Activated T-helper 1 cell treated with anti-CD3 and anti-CD28 coated beads, Interleukin-12 subunit alpha, Interleukin-12 subunit beta, Interleukin-2, Interleukin-4 antibody, amounts not matched to agents 30 ng/mL and 10 ng/mL and 1 ng/mL, durations not matched to agents 14 hours and 24 hours and 36 hours (primary cell): Measurements from ENCODE around the gene KLF3. TPM values are rescaled to one million over a fixed set of nuclear protein-coding genes. Genes with fewer than 3 reads are reported as not detected.
A peak's percentile ranks its signal among the peaks of the same experiment; 100 is the strongest.
"Not testable (repeated sequence)": the region's sequence is repeated elsewhere in the genome, so short reads cannot be mapped to it uniquely, and the experiment has no call there.

ENCODE experiments used
- DNase-seq: peaks from one replicate; pipeline ENCODE4 v3.0.0; 2021; ENCODE audit warnings: low spot score
- H3K27ac Mint-ChIP-seq: one replicate; pipeline ENCODE4 v1.8.0; 2021; ENCODE audit warnings: mild to moderate bottlenecking, mixed read lengths
- H3K27me3 Mint-ChIP-seq: one replicate; pipeline ENCODE4 v1.8.0; 2022; ENCODE audit warnings: mild to moderate bottlenecking, moderate library complexity, mixed read lengths; ENCODE audit not compliant: insufficient read depth
- H3K36me3 Mint-ChIP-seq: one replicate; pipeline ENCODE4 v1.8.0; 2021; ENCODE audit warnings: low read depth, mixed read lengths
- H3K4me1 Mint-ChIP-seq: one replicate; pipeline ENCODE4 v1.8.0; 2021; ENCODE audit warnings: low read depth, mixed read lengths
- H3K4me3 Mint-ChIP-seq: one replicate; pipeline ENCODE4 v1.8.0; 2021; ENCODE audit warnings: mild to moderate bottlenecking, moderate library complexity, mixed read lengths
- H3K9me3 Mint-ChIP-seq: one replicate; pipeline ENCODE4 v1.8.0; 2021; ENCODE audit warnings: mixed read lengths
- intact Hi-C: fragments of 100-400 bp; cut with micrococcal nuclease; formaldehyde crosslinking; loops from one replicate; pipeline ENCODE4 v1.15.1; 2024
- total RNA-seq: library from RNA; stranded (reverse); gene quantifications from 2 replicates; pipeline ENCODE4 v1.2.3, GENCODE V29; 2022

Gene KLF3
- total RNA-seq, 1 donor from 2014 or later: 1.8 TPM

GRCh38 chr4:38626901-38627444 lies 37.0 kb upstream of the KLF3 start:
- H3K27me3 Mint-ChIP-seq, DNase-seq, H3K36me3 Mint-ChIP-seq, intact Hi-C loops, H3K9me3 Mint-ChIP-seq, H3K4me1 Mint-ChIP-seq, H3K27ac Mint-ChIP-seq, H3K4me3 Mint-ChIP-seq: not testable (repeated sequence)

- Mint-ChIP-seq H3K27ac (no peak overlapping the region), H3K9me3 (no peaks in the 10 kb centered on the region), H3K36me3 (no peaks in the 10 kb centered on the region), H3K4me3 (no peak overlapping the region), H3K27me3 (peaks cover 5% of the 10 kb centered on the region), H3K4me1 (no peaks in the 10 kb centered on the region)
- intact Hi-C loops: no loop called here
- DNase-seq: no peak
Observed at GRCh38 chr4:38630519-38630918, 33.5 kb upstream of the KLF3 start.

- H3K4me3 Mint-ChIP-seq: no peak overlapping the region
- peaks cover 7% of the 10 kb centered on the region for H3K27me3 Mint-ChIP-seq
- H3K9me3 Mint-ChIP-seq: no peaks in the 10 kb centered on the region
- DNase-seq: no peak
- no peaks in the 10 kb centered on the region for H3K4me1 Mint-ChIP-seq
- H3K27ac Mint-ChIP-seq: no peak overlapping the region
- intact Hi-C loops: no loop called here
- no peaks in the 10 kb centered on the region for H3K36me3 Mint-ChIP-seq
Observed at GRCh38 chr4:38634047-38634759, 29.8 kb upstream of the KLF3 start.

GRCh38 chr4:38639242-38639641 lies 24.8 kb upstream of the KLF3 start:
- Mint-ChIP-seq H3K36me3 (no peaks in the 10 kb centered on the region), H3K9me3 (no peaks in the 10 kb centered on the region), H3K27me3 (peaks cover 22% of the 10 kb centered on the region), H3K4me1 (no peaks in the 10 kb centered on the region), H3K4me3 (no peak overlapping the region), H3K27ac (no peak overlapping the region)
- DNase-seq: no peak
- intact Hi-C loops: no loop called here

- Mint-ChIP-seq H3K27me3 (peaks cover 27% of the 10 kb centered on the region), H3K4me1 (no peaks in the 10 kb centered on the region), H3K36me3 (no peaks in the 10 kb centered on the region), H3K9me3 (no peaks in the 10 kb centered on the region), H3K4me3 (no peak overlapping the region), H3K27ac (no peak overlapping the region)
- DNase-seq: no peak
- intact Hi-C loops: no loop called here
Observed at GRCh38 chr4:38641811-38642210, 22.2 kb upstream of the KLF3 start.

GRCh38 chr4:38644201-38644600 lies 19.8 kb upstream of the KLF3 start:
- Mint-ChIP-seq H3K4me3 (no peak overlapping the region), H3K4me1 (peaks cover 4% of the 10 kb centered on the region), H3K27ac (no peak overlapping the region), H3K9me3 (no peaks in the 10 kb centered on the region), H3K27me3 (peaks cover 28% of the 10 kb centered on the region), H3K36me3 (peaks cover 1% of the 10 kb centered on the region)
- DNase-seq: no peak
- intact Hi-C loops: no loop called here

GRCh38 chr4:38647101-38647819 lies 16.7 kb upstream of the KLF3 start:
- peaks cover 1% of the 10 kb centered on the region for H3K36me3 Mint-ChIP-seq
- intact Hi-C loops: no loop called here
- H3K27ac Mint-ChIP-seq: no peak overlapping the region
- H3K9me3 Mint-ChIP-seq: no peaks in the 10 kb centered on the region
- H3K27me3 Mint-ChIP-seq: peaks cover 10% of the 10 kb centered on the region
- H3K4me1 Mint-ChIP-seq: peaks cover 4% of the 10 kb centered on the region
- no peak for DNase-seq
- no peak overlapping the region for H3K4me3 Mint-ChIP-seq

- DNase-seq: no peak
- intact Hi-C loops: no loop called here
- no peak overlapping the region for H3K27ac Mint-ChIP-seq
- peaks cover 11% of the 10 kb centered on the region for H3K27me3 Mint-ChIP-seq
- peaks cover 23% of the 10 kb centered on the region for H3K4me1 Mint-ChIP-seq
- H3K9me3 Mint-ChIP-seq: no peaks in the 10 kb centered on the region
- H3K36me3 Mint-ChIP-seq: peaks cover 3% of the 10 kb centered on the region
- no peak overlapping the region for H3K4me3 Mint-ChIP-seq
Observed at GRCh38 chr4:38650133-38650532, 13.9 kb upstream of the KLF3 start.

- intact Hi-C loops: no loop called here
- DNase-seq: no peak
- Mint-ChIP-seq H3K27me3 (peaks cover 17% of the 10 kb centered on the region), H3K9me3 (no peaks in the 10 kb centered on the region), H3K27ac (no peak overlapping the region), H3K4me1 (peaks cover 33% of the 10 kb centered on the region), H3K36me3 (peaks cover 2% of the 10 kb centered on the region), H3K4me3 (peak overlapping the region; percentile 3)
Observed at GRCh38 chr4:38654273-38654672, 9.7 kb upstream of the KLF3 start.

- peaks cover 19% of the 10 kb centered on the region for H3K27me3 Mint-ChIP-seq
- no peak overlapping the region for H3K4me3 Mint-ChIP-seq
- DNase-seq: no peak
- peaks cover 39% of the 10 kb centered on the region for H3K4me1 Mint-ChIP-seq
- peaks cover 5% of the 10 kb centered on the region for H3K9me3 Mint-ChIP-seq
- intact Hi-C loops: no loop called here
- no peak overlapping the region for H3K27ac Mint-ChIP-seq
- peaks cover 6% of the 10 kb centered on the region for H3K36me3 Mint-ChIP-seq
Observed at GRCh38 chr4:38656111-38656510, 7.9 kb upstream of the KLF3 start.

GRCh38 chr4:38659346-38659745 lies 4.7 kb upstream of the KLF3 start:
- Mint-ChIP-seq H3K27me3 (peaks cover 21% of the 10 kb centered on the region), H3K36me3 (peaks cover 9% of the 10 kb centered on the region), H3K4me3 (no peak overlapping the region), H3K27ac (no peak overlapping the region), H3K9me3 (peaks cover 6% of the 10 kb centered on the region), H3K4me1 (peaks cover 41% of the 10 kb centered on the region)
- intact Hi-C loops: no loop called here
- DNase-seq: no peak

GRCh38 chr4:38660838-38661237 lies 3.2 kb upstream of the KLF3 start:
- peak overlapping the region; percentile 66 for H3K4me3 Mint-ChIP-seq
- H3K27me3 Mint-ChIP-seq: peaks cover 20% of the 10 kb centered on the region
- no peak overlapping the region for H3K27ac Mint-ChIP-seq
- H3K9me3 Mint-ChIP-seq: peaks cover 6% of the 10 kb centered on the region
- peaks cover 36% of the 10 kb centered on the region for H3K4me1 Mint-ChIP-seq
- intact Hi-C loops: loop anchor here (10.0 kb wide), 1 partner anchor 384 kb away; no protein-coding TSS in a partner anchor
- peaks cover 9% of the 10 kb centered on the region for H3K36me3 Mint-ChIP-seq
- DNase-seq: no peak

GRCh38 chr4:38661371-38661770 lies 2.6 kb upstream of the KLF3 start:
- peaks cover 40% of the 10 kb centered on the region for H3K4me1 Mint-ChIP-seq
- peaks cover 6% of the 10 kb centered on the region for H3K9me3 Mint-ChIP-seq
- intact Hi-C loops: loop anchor here (10.0 kb wide), 1 partner anchor 383 kb away; no protein-coding TSS in a partner anchor
- H3K4me3 Mint-ChIP-seq: peak overlapping the region; percentile 66
- H3K36me3 Mint-ChIP-seq: peaks cover 9% of the 10 kb centered on the region
- no peak overlapping the region for H3K27ac Mint-ChIP-seq
- peaks cover 20% of the 10 kb centered on the region for H3K27me3 Mint-ChIP-seq
- DNase-seq: no peak
